Central memory CD4-positive, alpha-beta T cell (primary cell): ENCODE measurements around the gene ABCC9.

Source experiments
- DNase-seq: peaks from one replicate; pipeline ENCODE4 v3.0.0; 2022

The ABCC9 gene

DNA sequence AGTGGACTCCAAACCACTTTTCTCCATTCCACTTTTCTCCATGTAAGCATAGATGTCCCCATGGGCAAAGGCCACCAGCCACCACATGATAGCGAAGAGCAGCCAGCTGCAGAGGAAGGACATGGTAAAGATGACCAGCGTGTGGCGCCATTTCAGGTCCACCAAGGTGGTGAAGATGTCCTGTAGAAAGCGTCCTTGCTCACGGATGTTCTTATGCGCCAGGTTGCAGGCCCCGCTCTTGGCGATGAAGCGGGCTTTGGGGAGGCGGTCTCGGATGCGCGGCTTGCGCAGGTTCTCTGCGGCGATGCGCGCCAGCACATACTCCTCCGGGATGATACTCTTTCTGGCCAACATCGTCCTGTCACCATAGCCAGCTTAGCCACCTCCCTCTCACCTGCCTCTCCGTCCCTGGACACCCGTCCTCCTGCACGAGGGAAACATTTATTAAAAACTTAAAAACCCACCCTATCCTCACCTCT lies 167.9 kb downstream of the ABCC9 start:
- DNase-seq, result no peak

DNA sequence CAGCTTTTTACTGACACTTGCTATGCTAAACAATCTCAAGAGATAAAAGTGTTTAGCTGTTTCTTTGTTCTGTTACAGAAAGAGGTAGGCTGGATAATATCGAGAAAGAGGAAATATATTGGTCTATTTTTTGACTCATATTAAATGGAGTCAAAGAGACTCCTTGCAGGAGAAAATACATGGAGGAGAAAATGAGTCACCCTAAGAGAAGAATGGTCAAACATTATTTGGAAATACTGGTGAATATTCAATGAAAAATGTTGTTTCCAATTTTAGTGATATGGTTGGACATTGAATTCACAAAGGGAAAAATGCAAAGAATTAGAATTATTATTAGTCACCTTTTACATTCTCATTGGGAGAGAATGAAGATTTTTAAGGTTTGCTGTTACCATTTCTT lies 169.9 kb downstream of the ABCC9 start:
- DNase-seq, result no peak

- no peak for DNase-seq
These were observed 171.9 kb downstream of the ABCC9 start for GRCh38 chr12:21769307-21769706.

GRCh38 chr12:21766403-21766802 lies 174.8 kb downstream of the ABCC9 start:
- no peak for DNase-seq

DNA sequence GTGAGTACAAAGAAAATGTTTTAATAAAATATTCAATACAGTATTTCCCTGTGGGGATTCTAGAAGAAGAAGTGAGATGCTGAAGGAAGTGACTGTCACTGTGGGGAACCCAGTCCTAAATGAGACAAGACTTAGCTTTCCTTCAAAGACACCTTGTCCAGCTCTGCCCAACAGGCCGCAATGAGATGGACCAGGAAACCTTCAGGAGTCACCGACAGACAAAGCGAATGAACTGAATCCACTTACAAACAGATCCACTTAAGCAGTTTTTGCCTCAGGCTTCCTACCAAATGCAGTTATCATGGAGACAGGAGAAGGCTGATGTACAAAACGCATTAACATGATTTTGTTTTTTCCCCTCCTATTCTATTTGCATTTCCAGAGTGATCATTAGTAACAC lies 176.3 kb downstream of the ABCC9 start:
- DNase-seq, result no peak

DNA sequence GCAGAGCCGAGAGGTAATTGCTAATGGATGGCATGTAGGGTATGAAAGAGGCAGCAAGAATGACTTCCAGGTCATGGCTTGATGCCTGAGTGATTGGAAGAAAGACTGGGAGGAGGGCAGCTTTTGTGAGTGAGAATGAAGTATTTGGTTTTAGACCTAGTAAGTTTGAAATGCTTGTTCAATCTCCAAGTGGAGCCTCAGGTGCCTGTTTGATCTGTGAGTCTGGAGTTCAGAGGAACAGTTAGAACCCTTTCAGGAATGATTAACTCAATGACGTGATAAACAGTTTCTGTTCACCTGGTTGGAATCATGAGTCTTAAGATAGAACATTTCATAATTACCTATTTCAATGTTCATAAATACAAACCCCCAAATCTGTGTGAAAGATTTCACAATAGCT lies 177.2 kb downstream of the ABCC9 start:
- DNase-seq, result no peak

GRCh38 chr12:21763531-21763930 lies 177.7 kb downstream of the ABCC9 start:
- DNase-seq, result no peak

DNA sequence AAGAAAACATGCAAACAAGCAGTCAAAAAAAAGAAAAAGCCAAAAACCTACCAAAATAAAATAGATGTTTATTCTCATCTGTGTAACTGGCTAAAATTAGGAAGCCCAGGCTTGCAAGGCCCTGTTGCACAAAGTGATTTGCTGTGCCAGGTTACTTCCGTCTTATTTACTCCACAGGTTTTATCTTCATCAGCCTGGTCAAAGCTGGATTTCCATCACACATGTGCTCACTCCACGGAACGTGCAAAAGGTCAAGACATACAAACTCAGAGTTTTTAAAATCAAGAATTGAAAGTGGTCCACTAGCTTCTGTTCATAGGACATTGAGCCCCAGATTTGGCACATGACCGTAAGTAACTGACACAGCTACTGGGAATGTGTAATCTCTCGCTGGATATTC lies 181.5 kb downstream of the ABCC9 start:
- no peak for DNase-seq

GRCh38 chr12:21757735-21758134 lies 183.5 kb downstream of the ABCC9 start:
- DNase-seq, result no peak

DNA sequence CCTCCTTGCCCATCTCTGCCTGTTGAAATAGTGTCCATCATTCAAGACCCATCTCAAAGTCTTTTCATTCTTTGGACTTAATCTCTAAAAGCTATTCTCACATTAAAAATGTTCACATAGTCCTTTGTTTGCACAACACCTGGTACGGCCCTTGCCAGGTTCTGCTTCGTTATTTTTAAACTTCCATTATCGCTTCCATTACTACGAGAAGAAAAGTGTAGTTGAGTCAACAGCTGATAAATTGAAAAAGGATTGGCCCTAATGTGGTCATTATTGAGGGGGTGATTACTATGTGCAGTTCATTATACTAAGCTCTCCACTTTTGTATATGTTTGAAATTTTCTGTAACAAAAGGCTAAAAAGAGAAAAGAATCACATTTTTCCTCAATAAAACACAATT lies 184.5 kb downstream of the ABCC9 start:
- no peak for DNase-seq

DNA sequence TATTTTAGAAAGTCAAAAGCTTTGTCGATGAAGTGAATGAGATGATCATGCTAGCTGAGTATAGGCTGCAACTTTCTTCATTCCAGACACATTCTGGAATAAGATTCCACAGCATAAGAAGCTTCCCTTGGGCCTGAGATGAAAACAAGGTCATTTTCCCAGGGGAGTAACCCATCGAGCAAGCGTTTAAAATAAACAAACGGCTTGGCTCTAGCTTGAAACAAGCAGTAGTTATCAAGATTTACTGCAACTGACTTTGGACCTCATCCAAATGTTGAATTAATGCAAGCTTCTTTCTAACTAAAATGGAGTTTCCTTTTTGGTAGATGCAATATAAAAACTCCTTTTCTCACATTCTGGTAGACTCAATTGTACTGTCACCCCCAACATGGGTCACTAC lies 189.7 kb downstream of the ABCC9 start:
- DNase-seq, result no peak
